CD14-positive monocyte (primary cell): ENCODE data around the gene RBM17. TPM values are rescaled to one million over a fixed set of nuclear protein-coding genes. Genes with fewer than 3 reads are reported as not detected.
A peak's percentile ranks its signal among the peaks of the same experiment; 100 is the strongest.

ENCODE experiments used
- DNase-seq, 3 donors: peaks; one replicate each; pipeline ENCODE4 v3.0.0-alpha.2; 2011 to 2022
- H2AFZ ChIP-seq: 2 replicates; pipeline ENCODE4 v1.6.0; 2012; ENCODE audit warnings: mild to moderate bottlenecking, low read depth, low read length, inconsistent platforms; ENCODE audit not compliant: insufficient read depth, poor library complexity, severe bottlenecking
- H3K27ac ChIP-seq, 2 donors: 1 replicate in 1 of 2; 2 replicates in 1 of 2; pipeline ENCODE4 v1.5.1; 2012 to 2013; ENCODE audit warnings: low read length in 2 of 2, control low read depth in 1 of 2, inconsistent platforms in 1 of 2, low read depth in 1 of 2, mild to moderate bottlenecking in 1 of 2
- H3K27me3 ChIP-seq, 2 donors: one replicate each; pipeline versions ENCODE4 v1.6.0 to v1.6.1; 2011 to 2013; ENCODE audit warnings: low read length in 2 of 2; ENCODE audit not compliant: control insufficient read depth in 2 of 2, insufficient read depth in 2 of 2
- H3K36me3 ChIP-seq, 2 donors: replicated peaks in 1 of 2; 1 replicate in 1 of 2; 2 replicates in 1 of 2; pipeline versions ENCODE4 v1.5.1 to v1.6.1; 2012 to 2013; ENCODE audit warnings: low read length in 2 of 2, control low read depth in 1 of 2, inconsistent platforms in 1 of 2, mild to moderate bottlenecking in 1 of 2; ENCODE audit not compliant: insufficient read depth in 2 of 2, control insufficient read depth in 1 of 2
- H3K4me1 ChIP-seq, 2 donors: 1 replicate in 1 of 2; 2 replicates in 1 of 2; pipeline versions ENCODE4 v1.5.1 to v1.6.1; 2012 to 2013; ENCODE audit warnings: low read length in 2 of 2, control low read depth in 1 of 2, inconsistent platforms in 1 of 2, mild to moderate bottlenecking in 1 of 2, moderate library complexity in 1 of 2; ENCODE audit not compliant: insufficient read depth in 2 of 2, control insufficient read depth in 1 of 2
- H3K4me2 ChIP-seq: replicated peaks from 2 replicates; pipeline ENCODE3; 2012; ENCODE audit warnings: low read length, moderate library complexity, mild to moderate bottlenecking; ENCODE audit not compliant: poor library complexity, severe bottlenecking; ENCODE audit errors: extremely low read depth
- H3K4me3 ChIP-seq, 3 experiments: fragments of 200-600 bp in 1 of 3; sonication (generic) in 1 of 3; replicated peaks in 1 of 3; 1 replicate in 2 of 3; 2 replicates in 1 of 3; pipeline ENCODE4 v1.5.1; 2011 to 2013; ENCODE audit warnings: low read length in 3 of 3, mild to moderate bottlenecking in 3 of 3, control low read depth in 2 of 3, low read depth in 2 of 3, inconsistent platforms in 1 of 3, moderate library complexity in 1 of 3
- H3K79me2 ChIP-seq: 2 replicates; pipeline ENCODE4 v1.6.0; 2012; ENCODE audit warnings: mild to moderate bottlenecking, control low read depth, inconsistent platforms, low read length, moderate library complexity; ENCODE audit not compliant: insufficient read depth
- H3K9ac ChIP-seq: 2 replicates; pipeline ENCODE4 v1.6.0; 2017; ENCODE audit warnings: low read length, mild to moderate bottlenecking; ENCODE audit not compliant: insufficient read depth, poor library complexity, severe bottlenecking
- H3K9me3 ChIP-seq, 2 donors: replicated peaks in 1 of 2; 1 replicate in 1 of 2; 2 replicates in 1 of 2; pipeline versions ENCODE4 v1.5.1 to v1.6.1; 2012 to 2013; ENCODE audit warnings: low read length in 2 of 2, control low read depth in 1 of 2; ENCODE audit not compliant: control insufficient read depth in 1 of 2, insufficient read depth in 1 of 2
- H4K20me1 ChIP-seq: 2 replicates; pipeline ENCODE4 v1.6.0; 2012; ENCODE audit warnings: mild to moderate bottlenecking, low read length, control low read depth, moderate library complexity; ENCODE audit not compliant: insufficient read depth
- H3K27ac Mint-ChIP-seq, 7 donors: one replicate each; pipeline ENCODE4 v1.8.0; 2020; ENCODE audit warnings: mild to moderate bottlenecking in 7 of 7, mixed read lengths in 7 of 7, moderate library complexity in 6 of 7, inconsistent platforms in 2 of 7
- H3K27me3 Mint-ChIP-seq, 3 donors: one replicate each; pipeline ENCODE4 v1.8.0; 2021 to 2022; ENCODE audit warnings: low read depth in 3 of 3, mild to moderate bottlenecking in 3 of 3, mixed read lengths in 3 of 3, moderate library complexity in 3 of 3, inconsistent platforms in 1 of 3
- H3K36me3 Mint-ChIP-seq, 2 donors: one replicate each; pipeline ENCODE4 v1.8.0; 2020; ENCODE audit warnings: mixed read lengths in 2 of 2, inconsistent platforms in 1 of 2, mild to moderate bottlenecking in 1 of 2
- H3K4me1 Mint-ChIP-seq: one replicate; pipeline ENCODE4 v1.8.0; 2020; ENCODE audit warnings: mild to moderate bottlenecking, mixed read lengths
- H3K4me3 Mint-ChIP-seq, 2 donors: one replicate each; pipeline ENCODE4 v1.8.0; 2020; ENCODE audit warnings: mild to moderate bottlenecking in 2 of 2, mixed read lengths in 2 of 2, moderate library complexity in 1 of 2
- H3K9me3 Mint-ChIP-seq, 7 donors: one replicate each; pipeline ENCODE4 v1.8.0; 2020 to 2022; ENCODE audit warnings: mixed read lengths in 7 of 7, mild to moderate bottlenecking in 6 of 7, moderate library complexity in 6 of 7, inconsistent platforms in 2 of 7
- CTCF ChIP-seq: fragments of 200-600 bp; IDR thresholded peaks from one replicate; pipeline ENCODE4 v1.8.0; 2022; ENCODE audit warnings: antibody characterized with exemption, mild to moderate bottlenecking
- WGBS: methylation state at CpG from one replicate; pipeline ENCODE4 v1.1.5; 2013; ENCODE audit warnings: missing lambda C conversion rate; ENCODE audit not compliant: insufficient coverage; 5-methylcytosine and 5-hydroxymethylcytosine counted together
- intact Hi-C, 2 donors: fragments of 100-400 bp; cut with micrococcal nuclease; formaldehyde crosslinking; loops; one replicate each; pipeline versions ENCODE4 v1.15.0 to v1.15.1; 2023
- polyA plus RNA-seq, 3 donors: library from polyadenylated mRNA; depleted of rRNA in 1 of 3; unstranded in 2 of 3; stranded (reverse) in 1 of 3; fragments of 300-500 nt in 2 of 3; fragments of >200 nt in 1 of 3; fragmentation: Illumina TruSeq in 2 of 3; gene quantifications; 1 replicate in 2 of 3; 2 replicates in 1 of 3; pipeline ENCODE4 v1.2.3, GENCODE V29; 2012 to 2021

The RBM17 gene
- polyA plus RNA-seq, 3 donors = 37.2 to 51.4 (median 44.5) TPM

GRCh38 chr10:6121146-6121545, 32.3 kb downstream of the RBM17 start:
- H3K27ac Mint-ChIP-seq = no peak overlapping the region
- Histone ChIP-seq H4K20me1 (no peaks in the 10 kb centered on the region), H3K9me3 (no peaks in the 10 kb centered on the region), H3K9ac (no peak overlapping the region), H3K4me2 (no peak overlapping the region), H3K79me2 (no peaks in the 10 kb centered on the region), H3K4me3 (no peak overlapping the region), H3K27ac (no peak overlapping the region), H3K4me1 (peaks cover 17 to 27% of the 10 kb centered on the region in 2 donors), H3K36me3 (peaks cover 8 to 10% of the 10 kb centered on the region in 2 donors), H2AFZ (no peak overlapping the region), H3K27me3 (no peaks in the 10 kb centered on the region)
- no peak overlapping the region for H3K4me3 Mint-ChIP-seq
- peaks cover 3 to 4% of the 10 kb centered on the region in 2 donors for H3K36me3 Mint-ChIP-seq
- no peak for TF ChIP-seq CTCF
- no peak for DNase-seq
- H3K27me3 Mint-ChIP-seq = peaks cover 0 to 8% (median 1%) of the 10 kb centered on the region in 3 donors
- intact Hi-C loops = no loop called here
- H3K4me1 Mint-ChIP-seq = peaks cover 27% of the 10 kb centered on the region
- H3K9me3 Mint-ChIP-seq = peaks cover 0 to 2% (median 0%) of the 10 kb centered on the region in 7 donors
- WGBS = no CpG with 5 or more reads among the region's 11 CpGs

- Histone ChIP-seq H3K4me2 (no peak overlapping the region), H3K4me3 (no peak overlapping the region), H3K27me3 (no peaks in the 10 kb centered on the region), H3K27ac (peak overlapping the region in 1 of 2 donors; percentile 23), H3K9me3 (no peaks in the 10 kb centered on the region), H3K79me2 (no peaks in the 10 kb centered on the region), H4K20me1 (no peaks in the 10 kb centered on the region), H3K36me3 (no peaks in the 10 kb centered on the region), H3K4me1 (peaks cover 20 to 36% of the 10 kb centered on the region in 2 donors), H2AFZ (no peak overlapping the region), H3K9ac (no peak overlapping the region)
- peaks cover 0 to 1% of the 10 kb centered on the region in 2 donors for H3K36me3 Mint-ChIP-seq
- H3K27me3 Mint-ChIP-seq = peaks cover 0 to 8% (median 4%) of the 10 kb centered on the region in 3 donors
- no peak overlapping the region for H3K4me3 Mint-ChIP-seq
- intact Hi-C loops = no loop called here
- peak overlapping the region in 5 of 7 donors; percentile 1 to 89 (median 65) for H3K27ac Mint-ChIP-seq
- TF ChIP-seq CTCF = no peak
- DNase-seq = peak; percentile 56 to 82 (median 67)
- peaks cover 35% of the 10 kb centered on the region for H3K4me1 Mint-ChIP-seq
- 20% methylated on average over 2 of the region's 5 CpGs for WGBS
- peaks cover 0 to 2% (median 0%) of the 10 kb centered on the region in 7 donors for H3K9me3 Mint-ChIP-seq
These were observed 34.7 kb downstream of the RBM17 start for GRCh38 chr10:6123532-6123931.
